GM12891 (cell line): ENCODE data around the gene ZMIZ1.

Source experiments
- PAX5 ChIP-seq: IDR thresholded peaks from 2 replicates; pipeline ENCODE4 v1.6.1; 2011; ENCODE audit warnings: low read length, moderate library complexity, mild to moderate bottlenecking; ENCODE audit not compliant: insufficient read depth, severe bottlenecking
- POLR2A ChIP-seq: IDR thresholded peaks from 2 replicates; pipeline ENCODE4 v1.6.1; 2011; ENCODE audit warnings: low read depth, low read length, control low read depth
- POLR2AphosphoS5 ChIP-seq: IDR thresholded peaks from 2 replicates; pipeline ENCODE4 v1.6.1; 2011; ENCODE audit warnings: low read depth, low read length, control low read depth
- POU2F2 ChIP-seq: IDR thresholded peaks from 2 replicates; pipeline ENCODE4 v1.6.1; 2011; ENCODE audit warnings: low read depth, mild to moderate bottlenecking, control low read depth, low read length, moderate library complexity
- SPI1 ChIP-seq: IDR thresholded peaks from 2 replicates; pipeline ENCODE4 v1.6.1; 2011; ENCODE audit warnings: low read depth, low read length, control low read depth
- TAF1 ChIP-seq: IDR thresholded peaks from 2 replicates; pipeline ENCODE4 v1.6.1; 2011; ENCODE audit warnings: low read depth, low read length, control low read depth

GRCh38 chr10:79077488-79078173, 8.9 kb downstream of the ZMIZ1 start:
- no peak for TF ChIP-seq POLR2A
- TF ChIP-seq SPI1, result no peak
- TF ChIP-seq PAX5, result no peak
- no peak for TF ChIP-seq POLR2AphosphoS5
- TF ChIP-seq TAF1, result no peak
- no peak for TF ChIP-seq POU2F2
